NCI-H460 (cell line): ENCODE results near the gene ETFRF1. TPM values are rescaled to one million over a fixed set of nuclear protein-coding genes. Genes with fewer than 3 reads are reported as not detected.

Source experiments
- DNase-seq: peaks from one replicate; pipeline ENCODE4 v3.0.0-alpha.2; 2016; ENCODE audit warnings: low read depth; ENCODE audit errors: extremely low read depth
- polyA plus RNA-seq: library from polyadenylated mRNA; depleted of rRNA; stranded (reverse); fragments of >200 nt; gene quantifications from 2 replicates; pipeline ENCODE4 v1.2.3, GENCODE V29; 2014; cell fraction: nucleus; rRNA removed
- total RNA-seq: library from RNA; depleted of rRNA; stranded (reverse); fragments of >200 nt; shearing (Covaris generic); gene quantifications from 2 replicates; pipeline ENCODE4 v1.2.3, GENCODE V29; 2014; rRNA removed

Gene ETFRF1, protein sequence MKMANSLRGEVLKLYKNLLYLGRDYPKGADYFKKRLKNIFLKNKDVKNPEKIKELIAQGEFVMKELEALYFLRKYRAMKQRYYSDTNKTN
- 18.3 and 23.5 TPM in 2 replicates for total RNA-seq
- 3.8 and 13.9 TPM in 2 replicates for polyA plus RNA-seq

DNA sequence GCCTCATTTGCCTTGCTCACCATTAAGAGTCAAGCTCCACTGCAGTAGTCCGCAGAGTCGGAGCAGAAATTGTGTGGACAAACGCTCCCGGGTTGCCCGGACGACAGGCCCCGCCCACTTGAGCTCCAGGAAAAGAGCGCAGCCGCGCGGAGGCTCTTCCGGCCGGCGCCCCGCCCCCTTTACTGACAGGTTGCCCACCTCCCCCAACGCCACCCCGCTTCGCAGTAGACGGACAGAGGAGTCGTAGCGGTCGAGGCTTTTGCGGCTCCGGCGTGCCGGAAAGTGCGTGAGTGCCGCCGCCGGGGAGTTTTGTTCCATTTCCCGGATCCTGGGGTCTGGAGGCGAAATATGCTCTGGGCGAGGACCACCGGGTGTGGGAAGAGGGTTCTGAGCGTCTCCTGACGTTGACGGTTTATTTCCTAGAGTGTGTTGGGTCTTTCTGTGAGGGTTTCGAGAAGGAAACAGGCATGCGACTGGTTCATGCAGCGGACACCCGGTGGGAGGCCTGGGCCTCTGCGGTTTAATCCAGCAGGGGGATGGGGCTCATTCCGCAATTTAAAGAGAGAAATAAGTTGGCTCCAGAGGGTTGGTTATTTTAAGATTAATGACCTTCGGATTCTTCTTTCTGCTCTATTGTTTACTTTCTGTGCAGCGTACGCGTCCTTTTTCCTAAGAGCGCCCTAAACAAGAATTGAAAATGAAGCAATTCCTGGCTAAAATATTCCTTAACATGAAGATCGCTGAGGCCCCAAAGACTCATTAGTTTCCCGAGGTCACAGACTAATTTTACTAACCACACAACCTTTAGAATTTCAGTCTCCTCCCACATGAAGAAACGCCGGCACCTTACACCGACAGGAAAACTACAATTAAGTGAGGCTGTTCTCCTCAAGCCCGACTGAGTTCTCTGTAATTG lies at the start of gene ETFRF1, which contains the start of gene DNAI7:
ETFRF1 (plus strand) TSS at position 182 of the 916 bp plus-strand sequence. CDS start 8,720 bp downstream, outside the sequence.
DNAI7 (minus strand) TSS at position 105 of the 916 bp plus-strand sequence; CDS start at position 23, 82 bp downstream.
- DNase-seq: peak; percentile 83

GRCh38 chr12:25146686-25147085 lies 48.4 kb upstream of the ETFRF1 start:
- no peak for DNase-seq

- DNase-seq: peak; percentile 67
Measured at GRCh38 chr12:25151476-25151875, 43.6 kb upstream of the ETFRF1 start.

DNA sequence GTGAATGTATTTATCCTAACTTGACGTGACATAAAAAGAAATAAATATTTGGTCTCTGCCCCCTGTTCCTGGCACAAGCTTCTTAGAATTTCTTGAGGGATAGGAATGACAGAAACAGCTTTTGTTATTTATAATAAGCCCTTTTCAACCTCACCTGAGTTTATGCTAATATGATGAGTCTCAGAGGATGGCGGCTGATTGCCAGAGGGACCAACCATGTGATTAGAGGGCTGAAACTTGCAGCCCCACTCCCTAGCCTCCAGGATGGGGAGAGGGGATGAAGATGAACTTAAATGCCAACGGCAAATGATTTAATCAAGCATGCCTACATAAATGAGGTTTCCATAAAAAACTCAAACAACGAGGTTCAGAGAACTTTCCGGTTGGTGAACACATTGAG lies 43.0 kb upstream of the ETFRF1 start:
- DNase-seq: no peak

DNA sequence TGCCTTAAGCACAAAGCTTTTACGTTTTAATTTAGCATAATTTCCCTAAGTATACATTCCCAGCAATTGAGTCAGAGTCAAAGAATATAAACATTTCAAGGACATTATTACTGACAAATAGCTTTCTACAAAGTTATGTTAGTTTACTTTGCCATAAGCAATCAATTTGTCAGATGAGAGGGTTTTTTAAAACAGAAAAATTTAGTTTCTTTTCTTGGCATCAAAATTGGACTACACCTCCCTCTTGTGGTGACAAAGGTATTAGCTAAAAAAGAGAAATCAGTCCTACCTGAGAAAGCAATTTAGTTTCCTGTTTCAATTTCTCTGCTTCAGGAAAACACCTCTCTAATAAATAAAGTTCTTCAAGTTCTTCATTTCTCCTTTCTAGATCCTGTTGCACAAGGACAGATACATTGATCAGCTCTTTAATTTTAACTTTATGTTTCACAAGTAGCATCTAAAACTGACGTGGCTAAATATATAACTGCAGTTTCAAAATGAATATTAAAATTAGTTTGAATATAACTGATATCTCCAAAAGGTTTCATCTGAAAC lies 39.9 kb upstream of the ETFRF1 start:
- DNase-seq: peak; percentile 19

GRCh38 chr12:25156061-25156460 lies 39.0 kb upstream of the ETFRF1 start:
- no peak for DNase-seq

DNA sequence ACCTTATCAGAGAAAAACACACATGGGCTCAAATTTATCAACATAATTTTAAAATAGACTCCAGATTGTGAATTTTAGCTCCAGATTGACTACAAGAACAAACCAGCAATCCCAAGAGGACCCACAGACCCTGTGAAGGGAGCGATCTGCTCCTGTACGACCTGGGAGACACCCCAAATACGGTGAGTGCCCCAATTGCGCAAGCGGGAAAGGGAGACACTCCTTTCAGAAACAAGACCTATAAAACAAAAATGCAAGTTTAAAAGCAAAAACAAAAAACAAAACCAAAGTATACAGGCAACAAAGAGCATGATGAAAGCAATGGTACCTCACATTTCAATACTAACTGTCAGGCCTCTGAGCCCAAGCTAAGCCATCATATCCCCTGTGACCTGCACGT lies 32.2 kb upstream of the ETFRF1 start:
- no peak for DNase-seq

DNA sequence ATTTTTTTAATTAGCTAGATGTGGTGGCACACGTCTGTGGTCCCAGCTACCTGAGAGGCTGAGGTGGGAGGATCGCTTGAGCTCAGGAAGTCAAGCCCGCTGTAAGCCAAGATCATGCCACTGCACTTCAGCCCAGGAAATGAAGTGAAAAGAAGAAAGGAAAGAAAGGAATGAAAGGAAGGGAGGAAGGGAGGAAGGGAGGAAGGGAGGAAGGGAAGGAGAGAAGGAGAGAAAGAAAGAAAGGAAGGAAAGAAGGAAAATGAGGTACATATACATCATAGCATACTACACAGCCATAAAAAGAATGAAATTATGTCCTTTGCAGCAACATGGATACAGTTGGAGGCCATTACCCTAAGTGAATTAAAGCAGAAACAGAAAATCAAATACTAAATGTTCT lies 12.3 kb upstream of the ETFRF1 start:
- DNase-seq: no peak

GRCh38 chr12:25184132-25184531 lies 10.9 kb upstream of the ETFRF1 start:
- no peak for DNase-seq

GRCh38 chr12:25186038-25186787 lies 8.8 kb upstream of the ETFRF1 start:
- no peak for DNase-seq

GRCh38 chr12:25186788-25187402 lies 8.1 kb upstream of the ETFRF1 start:
- no peak for DNase-seq

- no peak for DNase-seq
Measured at GRCh38 chr12:25187781-25188180, 7.3 kb upstream of the ETFRF1 start.

GRCh38 chr12:25189656-25190055 lies 5.4 kb upstream of the ETFRF1 start:
- no peak for DNase-seq

GRCh38 chr12:25190793-25191192 lies 4.2 kb upstream of the ETFRF1 start:
- no peak for DNase-seq

- DNase-seq: no peak
Measured at GRCh38 chr12:25194214-25194613, 823 bp upstream of the ETFRF1 start.

GRCh38 chr12:25194722-25195055 lies 348 bp upstream of the ETFRF1 start:
- no peak for DNase-seq

- DNase-seq: no peak
Measured at GRCh38 chr12:25197608-25198007, 2.6 kb downstream of the ETFRF1 start.

GRCh38 chr12:25200703-25201102 lies 5.7 kb downstream of the ETFRF1 start:
- no peak for DNase-seq

- no peak for DNase-seq
Measured at GRCh38 chr12:25202137-25202536, 7.1 kb downstream of the ETFRF1 start.

DNA sequence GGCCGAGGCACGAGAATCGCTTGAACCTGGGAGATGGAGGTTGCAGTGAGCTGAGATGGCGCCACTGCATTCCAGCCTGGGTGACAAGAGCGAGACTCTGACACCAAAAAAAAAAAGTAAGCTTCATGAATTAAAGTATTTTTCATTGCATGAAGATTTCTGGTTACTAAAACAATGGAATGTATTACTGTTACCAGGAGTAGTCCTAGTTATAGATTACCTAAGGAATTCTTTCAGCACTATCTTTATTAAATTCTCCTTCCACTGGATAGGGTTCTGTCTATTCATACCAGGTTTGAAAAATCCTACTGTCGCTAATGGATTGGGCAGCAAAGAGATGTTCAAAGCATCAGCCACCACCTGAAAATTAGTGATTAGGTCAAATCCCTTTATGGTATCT lies 12.4 kb downstream of the ETFRF1 start:
- DNase-seq: no peak

- no peak for DNase-seq
Measured at GRCh38 chr12:25207846-25208245, 12.8 kb downstream of the ETFRF1 start.
